Glomerular endothelial cell (primary cell): Measurements from ENCODE around the gene FRMD4B. TPM values are rescaled to one million over a fixed set of nuclear protein-coding genes. Genes with fewer than 3 reads are reported as not detected.

Experiments used
- DNase-seq: peaks from one replicate; pipeline ENCODE4 v3.0.0-alpha.2; 2011; ENCODE audit warnings: low read depth, low spot score; ENCODE audit errors: extremely low read depth
- total RNA-seq: library from RNA; depleted of rRNA; stranded (reverse); fragments of >200 nt; gene quantifications from 2 replicates; pipeline ENCODE4 v1.2.3, GENCODE V29; 2015

Gene FRMD4B
- total RNA-seq: 55.5 and 87.6 TPM in 2 replicates

- DNase-seq: no peak
Measured at GRCh38 chr3:69385723-69386555, at the start of gene FRMD4B. FRMD4B (minus strand) TSS chr3:69386088; CDS start chr3:69385989, 99 bp downstream.

DNA sequence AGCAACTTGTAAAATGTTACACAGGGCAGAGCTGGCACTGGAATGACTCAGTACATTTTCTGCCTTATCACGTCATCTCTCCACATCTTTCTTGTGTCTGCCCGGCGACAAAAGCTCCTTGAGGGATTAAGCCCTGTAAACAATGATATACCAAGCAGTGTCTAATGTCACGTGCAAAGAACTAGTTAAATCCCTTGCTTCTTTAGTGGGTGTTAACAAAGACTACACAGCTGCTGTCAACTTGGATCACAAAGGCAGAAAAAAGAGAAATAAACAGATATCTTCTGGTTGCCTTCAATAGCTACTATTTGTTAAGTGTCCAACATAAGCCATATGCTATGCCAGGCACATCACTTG is 48.1 kb upstream of the FRMD4B start:
- DNase-seq: no peak

DNA sequence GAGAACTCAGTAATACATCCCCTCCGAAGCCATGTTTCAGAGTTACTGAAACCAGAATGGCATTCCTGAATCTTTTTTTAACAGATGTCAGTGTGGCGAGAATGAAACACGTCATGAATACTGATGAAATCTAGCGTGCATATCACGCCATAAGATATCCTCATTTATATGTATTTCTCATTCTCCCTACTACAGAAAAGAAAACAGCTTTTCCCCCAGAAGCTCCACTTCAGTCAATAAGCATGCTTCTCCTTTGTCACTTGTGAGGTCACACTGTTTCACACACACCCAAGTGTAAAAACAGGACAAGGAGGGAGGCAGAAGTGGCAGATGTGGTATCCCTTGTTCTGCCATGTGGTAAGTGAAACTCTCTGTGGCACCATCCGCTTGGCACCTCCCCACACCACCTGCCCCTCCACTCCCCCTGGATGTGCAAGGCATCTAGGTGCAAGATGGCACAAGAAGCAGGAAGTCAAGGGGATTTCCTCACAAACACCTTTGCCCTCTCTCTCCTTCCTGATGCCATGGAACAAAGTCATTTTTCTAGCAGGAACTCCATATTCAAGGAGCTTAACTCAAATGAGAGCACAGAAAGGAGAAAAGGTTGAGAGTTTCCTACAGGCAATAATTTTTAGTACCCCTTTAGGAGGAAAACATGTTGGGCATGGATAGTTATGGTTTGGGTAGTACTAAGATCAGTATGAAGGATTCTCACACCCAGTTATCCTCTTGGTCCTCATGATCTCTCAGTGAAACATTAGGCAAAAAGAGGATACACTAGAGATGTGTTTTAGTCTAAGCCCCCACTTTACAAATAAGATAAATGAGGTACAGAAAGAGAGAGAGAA is 47.5 kb upstream of the FRMD4B start:
- no peak for DNase-seq

GRCh38 chr3:69428657-69429255 is 42.9 kb upstream of the FRMD4B start:
- no peak for DNase-seq

DNA sequence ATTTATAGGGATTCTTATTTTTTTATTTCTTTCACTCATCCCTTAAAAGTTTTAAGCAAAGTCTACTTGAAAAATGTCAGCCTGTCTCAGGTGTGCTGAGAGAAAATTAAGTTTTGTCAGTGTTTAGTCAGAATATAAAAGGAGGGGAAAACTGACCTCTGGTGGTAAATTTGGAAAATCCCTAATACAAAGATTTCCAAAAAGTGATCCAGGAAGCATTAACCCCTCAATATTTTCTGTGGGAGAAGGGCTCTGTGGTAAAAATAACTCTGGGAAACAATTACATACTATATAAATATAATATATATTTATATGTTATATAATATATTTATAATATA is 41.0 kb upstream of the FRMD4B start:
- no peak for DNase-seq

- DNase-seq: no peak
Measured at GRCh38 chr3:69426291-69426966, 40.5 kb upstream of the FRMD4B start.

DNA sequence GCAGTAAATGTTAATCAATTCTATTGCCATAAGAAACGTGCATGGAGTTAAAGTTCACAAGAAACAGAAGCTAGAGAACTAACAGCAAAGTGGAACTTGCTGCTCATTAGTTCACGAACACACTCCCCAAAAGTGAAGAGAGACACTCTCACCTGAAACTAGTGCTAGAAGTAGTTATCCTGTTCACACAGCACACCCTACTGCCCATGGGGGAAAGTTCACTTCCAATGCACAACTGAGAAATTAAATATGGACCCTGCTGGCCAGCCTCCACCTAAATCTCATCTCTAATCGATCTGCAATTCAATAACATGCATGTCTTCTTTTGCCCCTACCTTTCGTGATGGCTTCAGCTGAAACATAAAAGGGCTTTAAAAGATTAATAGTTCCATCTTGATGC is 39.4 kb upstream of the FRMD4B start:
- no peak for DNase-seq

- DNase-seq: no peak
Measured at GRCh38 chr3:69423463-69424155, 37.7 kb upstream of the FRMD4B start.

DNA sequence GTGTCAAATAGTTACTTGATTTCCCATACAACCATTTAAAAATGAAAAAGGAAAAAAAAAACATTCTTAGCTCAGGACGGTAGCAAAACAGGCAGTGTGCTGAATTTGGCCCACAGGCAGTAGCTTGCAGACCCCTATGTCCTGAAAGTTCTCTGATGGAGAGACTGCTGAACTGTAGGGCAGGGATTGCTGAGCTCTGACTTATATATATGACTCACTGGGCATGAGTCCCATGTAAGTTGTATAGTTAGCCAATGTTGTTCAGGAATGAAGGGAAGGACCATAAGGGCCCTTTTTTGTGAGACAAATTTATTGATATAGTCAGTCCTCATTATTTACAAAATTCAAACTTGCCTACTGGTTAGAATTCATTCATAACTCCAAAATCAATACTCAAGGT is 36.9 kb upstream of the FRMD4B start:
- no peak for DNase-seq

DNA sequence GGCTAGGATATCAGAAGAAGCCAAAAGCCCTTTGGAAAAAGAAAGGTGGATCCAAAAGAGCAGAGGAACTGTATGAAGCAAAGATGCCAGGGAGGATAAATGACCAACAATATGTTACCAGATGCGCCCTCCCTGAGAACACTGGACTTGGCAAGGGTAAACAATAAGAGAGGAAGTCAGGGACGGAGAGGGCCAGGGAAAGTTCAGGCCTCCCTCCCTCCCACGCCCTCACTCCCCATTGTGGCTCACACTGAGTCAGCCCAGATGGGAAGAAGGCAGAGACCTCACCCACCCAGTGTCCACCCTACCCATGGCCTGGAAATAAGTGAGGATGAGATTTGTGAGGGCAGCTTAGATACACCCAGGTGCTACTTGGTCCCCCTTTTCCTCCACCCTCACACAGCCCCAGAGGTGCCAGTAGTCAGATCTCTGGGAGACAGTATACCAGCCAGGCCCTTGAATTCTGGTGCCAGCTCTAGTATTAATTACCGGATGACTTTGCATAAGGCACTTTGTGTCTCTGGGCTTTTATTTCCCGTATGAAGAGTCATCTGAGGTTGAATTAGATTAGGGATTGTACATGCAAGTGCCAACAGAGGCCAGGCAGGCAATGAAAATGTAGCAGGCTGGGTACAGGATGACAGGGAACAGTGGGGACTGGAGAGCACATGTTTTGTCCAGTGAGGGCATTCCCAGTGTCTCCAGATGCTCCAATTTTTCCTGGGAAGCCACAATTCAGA is 35.1 kb upstream of the FRMD4B start:
- DNase-seq: no peak

DNA sequence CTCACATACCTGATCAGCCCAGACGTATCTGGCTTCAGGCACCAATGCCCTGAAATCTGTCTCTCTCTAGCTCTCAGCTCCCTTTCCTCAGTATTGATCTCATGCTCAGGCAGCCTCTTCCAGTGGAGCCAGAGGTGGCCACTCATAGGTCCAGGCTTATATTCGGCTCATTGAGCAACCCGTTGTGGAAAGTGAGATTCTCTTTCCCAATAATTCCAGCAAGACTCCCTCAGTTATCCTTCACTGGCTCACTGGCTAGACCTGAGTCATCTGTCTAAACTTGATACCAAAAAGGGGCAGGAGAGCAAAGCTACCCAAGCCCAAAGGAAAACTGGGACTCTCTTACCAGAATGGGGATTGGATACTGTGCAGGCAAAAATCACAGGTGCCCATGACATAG is 33.4 kb upstream of the FRMD4B start:
- DNase-seq: no peak

GRCh38 chr3:69417541-69418078 is 31.7 kb upstream of the FRMD4B start:
- DNase-seq: no peak

- no peak for DNase-seq
Measured at GRCh38 chr3:69413551-69414207, 27.8 kb upstream of the FRMD4B start.

GRCh38 chr3:69411346-69411745 is 25.5 kb upstream of the FRMD4B start:
- peak; percentile 51 for DNase-seq

- DNase-seq: peak; percentile 71
Measured at GRCh38 chr3:69410301-69410700, 24.4 kb upstream of the FRMD4B start.

GRCh38 chr3:69409831-69410230 is 23.9 kb upstream of the FRMD4B start:
- DNase-seq: no peak

DNA sequence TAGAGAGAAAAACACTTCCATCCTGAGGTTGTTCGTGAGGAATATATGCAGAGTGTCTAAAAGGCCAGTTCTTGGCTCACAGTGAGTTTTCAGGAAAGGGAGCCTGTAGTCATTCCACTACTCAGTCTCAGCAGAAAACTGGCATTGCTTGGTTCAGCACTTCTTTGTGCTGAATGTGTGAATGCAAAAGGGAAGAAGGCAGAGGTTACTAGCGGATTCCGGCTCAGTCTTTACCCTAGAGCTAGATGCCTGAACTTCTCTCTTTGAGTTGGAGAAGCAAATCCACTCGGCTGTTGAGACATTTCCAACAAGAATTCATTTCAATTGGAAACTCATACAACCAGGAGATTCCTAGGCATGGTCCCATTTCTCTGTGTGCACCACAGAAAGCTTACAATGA is 23.1 kb upstream of the FRMD4B start:
- no peak for DNase-seq

GRCh38 chr3:69408542-69408941 is 22.7 kb upstream of the FRMD4B start:
- no peak for DNase-seq

- DNase-seq: no peak
Measured at GRCh38 chr3:69407908-69408307, 22.0 kb upstream of the FRMD4B start.
